ENCODE measurements around the gene IFNA4.

DNA sequence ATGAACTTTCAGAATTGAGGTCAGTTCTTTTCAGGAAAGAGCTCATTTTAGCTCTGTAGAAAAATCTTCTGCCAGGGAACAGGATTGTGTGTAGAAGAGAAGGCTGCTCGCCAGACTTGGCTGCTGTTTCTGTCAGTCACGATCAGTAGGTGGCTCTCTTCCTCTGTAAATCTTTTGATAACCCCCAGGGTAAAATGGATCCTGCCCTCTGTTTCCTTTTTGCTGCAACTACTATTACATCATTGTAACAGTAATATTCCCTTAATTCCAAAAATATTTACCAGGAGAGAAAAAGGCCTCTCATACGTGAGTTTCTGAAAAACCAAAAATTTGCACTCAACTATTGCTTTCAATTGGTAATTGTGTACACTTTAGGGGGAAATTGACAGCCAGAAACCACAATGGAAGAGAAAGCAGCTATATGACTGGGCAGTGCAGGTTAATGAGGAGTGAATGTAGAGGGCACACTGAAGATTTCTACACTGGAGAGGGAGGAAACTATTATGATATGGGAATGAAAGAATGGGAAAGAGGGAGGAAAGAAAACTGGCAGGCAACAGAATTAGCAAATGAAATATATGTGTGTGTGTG lies 33.3 kb downstream of the IFNA4 start:
- TF ChIP-seq POLR2A (IDR thresholded peaks at IDR 0.05; ENCODE audit: low read length) (no peak), GATA1 (IDR thresholded peaks at IDR 0.05; ENCODE audit: low read depth, low read length) (no peak)

Measured in erythroblast (primary cell).